Measurements from ENCODE around the gene LETMD1. TPM values are rescaled to one million over a fixed set of nuclear protein-coding genes. Genes with fewer than 3 reads are reported as not detected.
"Not testable (repeated sequence)": the region's sequence is repeated elsewhere in the genome, so short reads cannot be mapped to it uniquely, and the experiment has no call there.

The LETMD1 gene
- total RNA-seq, 1 donor = 23.7 TPM

- TF ChIP-seq CTCF (IDR thresholded peaks at IDR 0.05; ENCODE audit: insufficient read depth, low read depth, low read length) = no peak
- DNase-seq (ENCODE audit: low read depth) = no peak
- no peak overlapping the region for H3K4me3 ChIP-seq (ENCODE audit: low read depth, low read length)
Measured at GRCh38 chr12:51005671-51006070, 42.5 kb upstream of the LETMD1 start.

- H3K4me3 ChIP-seq (ENCODE audit: low read depth, low read length) = no peak overlapping the region
- no peak for DNase-seq (ENCODE audit: low read depth)
- no peak for TF ChIP-seq CTCF (IDR thresholded peaks at IDR 0.05; ENCODE audit: insufficient read depth, low read depth, low read length)
Measured at GRCh38 chr12:51008329-51009055, 39.6 kb upstream of the LETMD1 start.

- TF ChIP-seq CTCF (IDR thresholded peaks at IDR 0.05; ENCODE audit: insufficient read depth, low read depth, low read length) = no peak
- no peak overlapping the region for H3K4me3 ChIP-seq (ENCODE audit: low read depth, low read length)
- DNase-seq (ENCODE audit: low read depth) = peak; percentile 42
Measured at GRCh38 chr12:51009056-51009440, 39.1 kb upstream of the LETMD1 start.

GRCh38 chr12:51011955-51012354 is 36.2 kb upstream of the LETMD1 start:
- no peak overlapping the region for H3K4me3 ChIP-seq (ENCODE audit: low read depth, low read length)
- no peak for DNase-seq (ENCODE audit: low read depth)
- no peak for TF ChIP-seq CTCF (IDR thresholded peaks at IDR 0.05; ENCODE audit: insufficient read depth, low read depth, low read length)

- TF ChIP-seq CTCF (IDR thresholded peaks at IDR 0.05; ENCODE audit: insufficient read depth, low read depth, low read length) = no peak
- DNase-seq (ENCODE audit: low read depth) = no peak
- no peak overlapping the region for H3K4me3 ChIP-seq (ENCODE audit: low read depth, low read length)
Measured at GRCh38 chr12:51012570-51013236, 35.4 kb upstream of the LETMD1 start.

GRCh38 chr12:51013441-51013840 is 34.7 kb upstream of the LETMD1 start:
- no peak for TF ChIP-seq CTCF (IDR thresholded peaks at IDR 0.05; ENCODE audit: insufficient read depth, low read depth, low read length)
- H3K4me3 ChIP-seq (ENCODE audit: low read depth, low read length) = no peak overlapping the region
- DNase-seq (ENCODE audit: low read depth) = no peak

GRCh38 chr12:51014467-51014866 is 33.7 kb upstream of the LETMD1 start:
- H3K4me3 ChIP-seq (ENCODE audit: low read depth, low read length); DNase-seq (ENCODE audit: low read depth): not testable (repeated sequence)
